ENCODE measurements around the gene C2CD4A. TPM values are rescaled to one million over a fixed set of nuclear protein-coding genes. Genes with fewer than 3 reads are reported as not detected.

C2CD4A gene
- total RNA-seq, 1 donor from 2014 or later, result not detected

GRCh38 chr15:62053439-62054085 is 13.2 kb upstream of the C2CD4A start:
- Mint-ChIP-seq H3K27me3 (no peaks in the 10 kb centered on the region), H3K4me1 (peaks cover 65% of the 10 kb centered on the region), H3K4me3 (no peak overlapping the region), H3K9me3 (no peaks in the 10 kb centered on the region), H3K27ac (peak overlapping the region; percentile 2), H3K36me3 (ENCODE audit: low read depth) (peaks cover 29% of the 10 kb centered on the region)
- ATAC-seq (ENCODE audit: low read depth) (no peak), DNase-seq (no peak)
- POLR2A ChIA-PET, result no interaction called here
- CTCF ChIA-PET, result interaction anchor here (0.8 kb wide), 1 partner anchor 18 kb away, joined by 3 read pairs; no protein-coding TSS in a partner anchor
- no peak for TF ChIP-seq CTCF (IDR thresholded peaks at IDR 0.05)
- intact Hi-C loops (cut with micrococcal nuclease), result no loop called here

GRCh38 chr15:62054979-62055378 is 11.8 kb upstream of the C2CD4A start:
- ATAC-seq (ENCODE audit: low read depth), result no peak
- no peak overlapping the region for H3K4me3 Mint-ChIP-seq
- H3K27ac Mint-ChIP-seq, result no peak overlapping the region
- ChIA-PET CTCF (no interaction called here), POLR2A (no interaction called here)
- H3K9me3 Mint-ChIP-seq, result no peaks in the 10 kb centered on the region
- no peaks in the 10 kb centered on the region for H3K27me3 Mint-ChIP-seq
- TF ChIP-seq CTCF (IDR thresholded peaks at IDR 0.05), result no peak
- no peak for DNase-seq
- intact Hi-C loops (cut with micrococcal nuclease), result no loop called here
- peaks cover 70% of the 10 kb centered on the region for H3K4me1 Mint-ChIP-seq
- H3K36me3 Mint-ChIP-seq (ENCODE audit: low read depth), result peaks cover 27% of the 10 kb centered on the region

GRCh38 chr15:62057341-62057980 is 9.3 kb upstream of the C2CD4A start:
- TF ChIP-seq CTCF (IDR thresholded peaks at IDR 0.05), result no peak

DNA sequence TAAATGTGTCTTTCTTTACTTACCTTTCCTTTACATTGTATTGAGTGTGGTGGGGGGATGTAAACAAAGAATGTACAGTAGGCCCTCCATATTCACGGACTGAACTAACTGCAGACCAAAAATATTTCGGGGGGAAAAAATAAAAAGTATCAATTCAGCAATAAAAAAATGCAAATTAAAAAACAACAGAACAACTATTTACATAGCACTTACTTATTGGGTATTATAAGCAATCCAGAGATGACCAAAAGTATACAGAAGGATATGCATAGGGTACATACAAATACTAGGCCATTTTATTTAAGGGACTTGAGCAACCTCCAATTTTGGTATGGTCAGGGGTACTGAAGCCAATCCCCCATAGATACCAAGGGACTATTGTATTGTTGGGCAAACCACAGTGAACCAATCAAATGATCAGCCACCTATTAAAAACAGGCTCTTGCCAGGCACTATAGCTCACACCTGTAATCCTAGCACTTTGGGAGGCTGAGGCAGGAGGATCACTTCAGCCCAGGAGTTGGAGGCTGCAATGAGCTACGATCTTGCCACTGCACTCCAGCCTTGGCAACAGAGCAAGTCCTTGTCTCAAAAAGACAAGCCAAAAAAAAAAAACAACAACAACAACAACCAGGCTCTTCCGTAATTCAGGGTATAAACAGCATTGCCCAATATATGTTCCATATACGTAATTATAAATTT is 8.3 kb upstream of the C2CD4A start:
- Mint-ChIP-seq H3K27me3 (no peaks in the 10 kb centered on the region), H3K9me3 (no peaks in the 10 kb centered on the region), H3K27ac (peak overlapping the region; percentile 12), H3K4me3 (peak overlapping the region; percentile 42), H3K4me1 (peaks cover 55% of the 10 kb centered on the region), H3K36me3 (ENCODE audit: low read depth) (peaks cover 28% of the 10 kb centered on the region)
- intact Hi-C loops (cut with micrococcal nuclease), result loop anchor here (1.0 kb wide), 2 partner anchors 11 to 31 kb away; no protein-coding TSS in a partner anchor
- DNase-seq (no peak), ATAC-seq (ENCODE audit: low read depth) (no peak)
- POLR2A ChIA-PET, result interaction anchor here (1.0 kb wide), 1 partner anchor 31 kb away, joined by 4 read pairs; no protein-coding TSS in a partner anchor
- CTCF ChIA-PET, result no interaction called here
- no peak for TF ChIP-seq CTCF (IDR thresholded peaks at IDR 0.05)

More at GRCh38 chr15:62057341-62057980, 9.3 kb upstream of the C2CD4A start:
- ATAC-seq (ENCODE audit: low read depth) (no peak), DNase-seq (no peak)
- Mint-ChIP-seq H3K4me1 (peaks cover 65% of the 10 kb centered on the region), H3K4me3 (no peak overlapping the region), H3K27ac (no peak overlapping the region), H3K9me3 (no peaks in the 10 kb centered on the region), H3K36me3 (ENCODE audit: low read depth) (peaks cover 28% of the 10 kb centered on the region), H3K27me3 (no peaks in the 10 kb centered on the region)
- CTCF ChIA-PET, result no interaction called here
- intact Hi-C loops (cut with micrococcal nuclease), result no loop called here
- POLR2A ChIA-PET, result interaction anchor here (0.7 kb wide), 1 partner anchor 32 kb away, joined by 3 read pairs; no protein-coding TSS in a partner anchor

Measured in activated B cell treated with CpG ODN at 0.5 μM for 24 hours (primary cell).